Mesendoderm (in vitro differentiated cells): ENCODE results near the gene SMPD4.
"Not testable (repeated sequence)": the region's sequence is repeated elsewhere in the genome, so short reads cannot be mapped to it uniquely, and the experiment has no call there.

Source experiments
- DNase-seq: peaks from one replicate; pipeline ENCODE4 v3.0.0; 2013
- H2AK5ac ChIP-seq: 2 replicates; pipeline ENCODE4 v1.6.1; 2013; ENCODE audit warnings: low read length, inconsistent platforms
- H2BK120ac ChIP-seq: 2 replicates; pipeline ENCODE4 v1.6.1; 2013; ENCODE audit warnings: low read depth, mild to moderate bottlenecking, low read length, moderate library complexity, mixed read lengths
- H2BK15ac ChIP-seq: replicated peaks from 2 replicates; pipeline ENCODE4 v1.6.1; 2013; ENCODE audit warnings: low read depth, mild to moderate bottlenecking, moderate library complexity
- H2BK5ac ChIP-seq: 2 replicates; pipeline ENCODE4 v1.6.1; 2013; ENCODE audit warnings: low read length, inconsistent platforms
- H3K18ac ChIP-seq: 2 replicates; pipeline ENCODE4 v1.6.1; 2013; ENCODE audit warnings: mild to moderate bottlenecking, low read length, mixed read lengths
- H3K23ac ChIP-seq: one replicate; pipeline ENCODE4 v1.6.1; 2013; ENCODE audit warnings: low read length
- H3K27ac ChIP-seq: 2 replicates; pipeline ENCODE4 v1.5.1; 2013; ENCODE audit warnings: low read depth, mild to moderate bottlenecking, inconsistent platforms, low read length, moderate library complexity
- H3K27me3 ChIP-seq: 2 replicates; pipeline ENCODE4 v1.6.1; 2013; ENCODE audit warnings: low read length, control low read depth, mild to moderate bottlenecking, inconsistent platforms; ENCODE audit not compliant: insufficient read depth, poor library complexity
- H3K36me3 ChIP-seq: 2 replicates; pipeline ENCODE4 v1.6.1; 2013; ENCODE audit warnings: low read length, inconsistent platforms; ENCODE audit not compliant: control insufficient read depth, insufficient read depth
- H3K4ac ChIP-seq: one replicate; pipeline ENCODE4 v1.6.1; 2013; ENCODE audit warnings: low read depth, mild to moderate bottlenecking, low read length, moderate library complexity
- H3K4me1 ChIP-seq: 2 replicates; pipeline ENCODE4 v1.6.1; 2013; ENCODE audit warnings: low read depth, low read length, inconsistent platforms; ENCODE audit not compliant: control insufficient read depth
- H3K4me2 ChIP-seq: 2 replicates; pipeline ENCODE4 v1.6.1; 2013; ENCODE audit warnings: low read length
- H3K4me3 ChIP-seq: 2 replicates; pipeline ENCODE4 v1.5.1; 2013; ENCODE audit warnings: mild to moderate bottlenecking, low read length
- H3K56ac ChIP-seq: one replicate; pipeline ENCODE4 v1.6.1; 2013; ENCODE audit warnings: low read length
- H3K79me1 ChIP-seq: 2 replicates; pipeline ENCODE4 v1.6.1; 2013; ENCODE audit warnings: low read length, inconsistent platforms
- H3K79me2 ChIP-seq: 2 replicates; pipeline ENCODE4 v1.6.1; 2013; ENCODE audit warnings: mild to moderate bottlenecking, low read length; ENCODE audit not compliant: control insufficient read depth, insufficient read depth
- H3K9ac ChIP-seq: 2 replicates; pipeline ENCODE4 v1.6.1; 2013; ENCODE audit warnings: low read length, inconsistent platforms
- H4K5ac ChIP-seq: one replicate; pipeline ENCODE4 v1.6.1; 2013; ENCODE audit warnings: low read length
- H4K8ac ChIP-seq: one replicate; pipeline ENCODE4 v1.6.1; 2013; ENCODE audit warnings: low read depth, mild to moderate bottlenecking, control low read depth, low read length, moderate library complexity
- WGBS: extraction: QIAGEN DNeasy Blood & Tissue Kit; methylation state at CpG from one replicate; pipeline ENCODE4 v1.1.7; 2013; ENCODE audit warnings: low lambda C conversion rate, missing lambda C conversion rate; ENCODE audit not compliant: insufficient coverage; ENCODE audit errors: extremely low coverage; 5-methylcytosine and 5-hydroxymethylcytosine counted together

The SMPD4 gene

GRCh38 chr2:130185896-130186295 is 4.5 kb upstream of the SMPD4 start:
- H3K4me3 ChIP-seq = no peak overlapping the region
- H3K36me3 ChIP-seq = no peaks in the 10 kb centered on the region
- H2BK120ac ChIP-seq = no peak overlapping the region
- H2AK5ac ChIP-seq = no peak overlapping the region
- no peak overlapping the region for H2BK15ac ChIP-seq
- no peak overlapping the region for H4K5ac ChIP-seq
- H3K79me2 ChIP-seq = peaks cover 9% of the 10 kb centered on the region
- H3K9ac ChIP-seq = no peak overlapping the region
- no peaks in the 10 kb centered on the region for H3K27me3 ChIP-seq
- WGBS = no CpG with 5 or more reads among the region's 4 CpGs
- H4K8ac ChIP-seq = no peak overlapping the region
- H3K56ac ChIP-seq = no peak overlapping the region
- no peak overlapping the region for H3K23ac ChIP-seq
- no peak overlapping the region for H3K4me2 ChIP-seq
- no peak overlapping the region for H3K4ac ChIP-seq
- no peaks in the 10 kb centered on the region for H3K4me1 ChIP-seq
- H3K18ac ChIP-seq = no peak overlapping the region
- no peak overlapping the region for H3K27ac ChIP-seq
- no peak for DNase-seq
- peaks cover 5% of the 10 kb centered on the region for H3K79me1 ChIP-seq
- H2BK5ac ChIP-seq = no peak overlapping the region

GRCh38 chr2:130185436-130185835 is 4.0 kb upstream of the SMPD4 start:
- DNase-seq = no peak
- Histone ChIP-seq H3K4me1 (no peaks in the 10 kb centered on the region), H3K9ac (no peak overlapping the region)

GRCh38 chr2:130183512-130184373 is 2.3 kb upstream of the SMPD4 start:
- Histone ChIP-seq H3K18ac (no peak overlapping the region), H3K36me3 (no peaks in the 10 kb centered on the region), H3K4ac (no peak overlapping the region), H3K9ac (peak overlapping the region; percentile 25), H2BK5ac (no peak overlapping the region), H2BK15ac (no peak overlapping the region), H3K79me1 (peaks cover 5% of the 10 kb centered on the region), H3K27me3 (no peaks in the 10 kb centered on the region), H3K27ac (no peak overlapping the region), H3K23ac (no peak overlapping the region), H4K8ac (no peak overlapping the region), H2AK5ac (no peak overlapping the region), H3K4me2 (no peak overlapping the region), H3K4me1 (no peaks in the 10 kb centered on the region), H4K5ac (no peak overlapping the region), H2BK120ac (no peak overlapping the region), H3K4me3 (no peak overlapping the region), H3K56ac (peak overlapping the region; percentile 44), H3K79me2 (peaks cover 28% of the 10 kb centered on the region)
- DNase-seq = peak; percentile 73
- WGBS = no CpG with 5 or more reads among the region's 26 CpGs

More at GRCh38 chr2:130185436-130185835, 4.0 kb upstream of the SMPD4 start:
- H4K5ac ChIP-seq = no peak overlapping the region
- no peak overlapping the region for H2BK5ac ChIP-seq
- H3K79me1 ChIP-seq = peaks cover 5% of the 10 kb centered on the region
- no peaks in the 10 kb centered on the region for H3K27me3 ChIP-seq
- no peak overlapping the region for H2BK120ac ChIP-seq
- no peak overlapping the region for H3K4me2 ChIP-seq
- no peak overlapping the region for H3K56ac ChIP-seq
- H2BK15ac ChIP-seq = no peak overlapping the region
- no peak overlapping the region for H3K4ac ChIP-seq
- no peak overlapping the region for H2AK5ac ChIP-seq
- WGBS = no CpG with 5 or more reads among the region's 10 CpGs
- H3K27ac ChIP-seq = no peak overlapping the region
- no peaks in the 10 kb centered on the region for H3K36me3 ChIP-seq
- H3K79me2 ChIP-seq = peaks cover 13% of the 10 kb centered on the region
- no peak overlapping the region for H3K18ac ChIP-seq
- no peak overlapping the region for H3K4me3 ChIP-seq
- no peak overlapping the region for H3K23ac ChIP-seq
- no peak overlapping the region for H4K8ac ChIP-seq

- not testable (repeated sequence) for H2AK5ac ChIP-seq, H4K8ac ChIP-seq, H3K18ac ChIP-seq, H3K23ac ChIP-seq, H3K36me3 ChIP-seq, DNase-seq, H3K27ac ChIP-seq, H3K79me1 ChIP-seq, H4K5ac ChIP-seq, H3K27me3 ChIP-seq, H2BK5ac ChIP-seq, H2BK120ac ChIP-seq, H2BK15ac ChIP-seq, H3K4me1 ChIP-seq
- H3K4me2 ChIP-seq = peak overlapping the region; percentile 56
- H3K4ac ChIP-seq = peak overlapping the region; percentile 62
- peak overlapping the region; percentile 80 for H3K9ac ChIP-seq
- WGBS = no CpG with 5 or more reads among the region's 23 CpGs
- peak overlapping the region; percentile 27 for H3K4me3 ChIP-seq
- peaks cover 34% of the 10 kb centered on the region for H3K79me2 ChIP-seq
- peak overlapping the region; percentile 84 for H3K56ac ChIP-seq
Measured at GRCh38 chr2:130182826-130183511, 1.6 kb upstream of the SMPD4 start.

- peak within 1 kb of the TSS; percentile 94 for H3K18ac ChIP-seq
- H3K4me2 ChIP-seq = peak within 1 kb of the TSS; percentile 74
- H3K27me3 ChIP-seq, H3K79me1 ChIP-seq, H2BK15ac ChIP-seq, H2AK5ac ChIP-seq, H3K4me1 ChIP-seq, H4K8ac ChIP-seq, H4K5ac ChIP-seq, H3K36me3 ChIP-seq: not testable (repeated sequence)
- H2BK5ac ChIP-seq = peak within 1 kb of the TSS; percentile 73
- H3K27ac ChIP-seq = peak within 1 kb of the TSS; percentile 70
- WGBS = no CpG with 5 or more reads among the region's 86 CpGs
- DNase-seq = peak; percentile 89
- peak within 1 kb of the TSS; percentile 83 for H3K23ac ChIP-seq
- H3K79me2 ChIP-seq = peaks cover 43% of the 10 kb centered on the region
- peak within 1 kb of the TSS; percentile 69 for H2BK120ac ChIP-seq
- peak within 1 kb of the TSS; percentile 90 for H3K4ac ChIP-seq
- H3K4me3 ChIP-seq = peak within 1 kb of the TSS; percentile 71
- peak within 1 kb of the TSS; percentile 93 for H3K56ac ChIP-seq
- peak within 1 kb of the TSS; percentile 90 for H3K9ac ChIP-seq
Measured at GRCh38 chr2:130181880-130182682, 679 bp upstream of the SMPD4 start, which contains the start of gene MZT2B. TSS of gene MZT2B (plus strand) at chr2:130182262. CDS start at chr2:130182283, 21 bp downstream.
